Ramos (cell line): Measurements from ENCODE around the gene UCKL1.
"Not testable (repeated sequence)": the region's sequence is repeated elsewhere in the genome, so short reads cannot be mapped to it uniquely, and the experiment has no call there.

Experiments used
- in situ Hi-C: fragments of 300-500 bp; cut with MboI; formaldehyde crosslinking; loops from one replicate; pipeline ENCODE4 v1.14.3; 2022; ENCODE audit warnings: low sequenced_read_pairs; ENCODE audit not compliant: unreplicated experiment

Gene UCKL1

GRCh38 chr20:63973160-63973479, 16.9 kb upstream of the UCKL1 start:
- in situ Hi-C loops = no loop called here

- in situ Hi-C loops = no loop called here
Measured at GRCh38 chr20:63972312-63973159, 16.3 kb upstream of the UCKL1 start.

DNA sequence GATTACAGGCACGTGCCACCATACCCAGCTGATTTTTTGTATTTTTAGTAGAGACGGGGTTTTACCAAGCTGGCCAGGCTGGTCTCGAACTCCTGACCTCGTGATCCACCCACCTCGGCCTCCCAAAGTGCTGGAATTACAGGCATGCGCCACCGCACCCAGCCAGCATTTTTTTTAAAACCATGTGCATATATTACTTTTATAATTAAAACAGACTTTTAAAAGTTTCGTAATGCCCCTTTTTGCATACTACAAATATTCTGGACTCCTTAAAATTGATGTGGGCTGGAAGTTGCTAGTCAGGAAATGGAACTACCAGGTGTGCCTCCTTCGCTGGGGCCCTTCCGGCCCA, 15.7 kb upstream of the UCKL1 start:
- in situ Hi-C loops = not testable (repeated sequence)

DNA sequence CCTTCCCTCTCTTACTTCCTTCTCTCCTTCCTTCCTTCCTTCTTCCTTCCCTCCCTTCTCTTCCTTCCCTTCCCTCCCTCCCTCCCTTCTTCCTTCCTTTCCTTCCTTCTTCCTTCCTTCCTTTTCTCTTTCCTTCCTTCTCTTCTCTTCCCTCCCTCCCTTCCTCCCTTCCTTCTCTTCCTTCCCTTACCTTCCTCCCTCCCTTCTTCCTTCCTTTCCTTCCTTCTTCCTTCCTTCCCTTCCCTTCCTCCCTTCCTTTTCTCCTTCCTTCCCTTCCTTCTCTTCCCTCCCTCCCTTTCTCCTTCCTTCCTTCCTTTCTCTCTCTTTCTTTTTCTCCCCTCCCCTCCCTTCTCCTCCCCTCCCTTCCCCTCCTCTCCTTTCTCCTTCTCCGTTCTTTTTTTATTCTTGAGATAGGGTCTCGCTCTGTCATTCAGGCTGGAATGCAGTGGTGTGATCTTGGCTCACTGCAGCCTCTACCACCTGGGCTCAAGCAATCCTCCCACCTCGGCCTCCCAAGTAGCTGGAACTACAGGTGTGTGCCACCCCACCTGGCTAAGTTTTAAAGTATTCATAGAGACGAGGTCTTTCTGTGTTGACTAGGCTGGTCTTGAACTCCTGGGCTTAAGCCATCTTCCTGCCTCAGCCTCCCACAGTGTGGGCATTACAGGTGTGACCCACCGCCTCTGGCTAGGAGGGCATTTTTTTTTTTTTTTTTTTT, 14.7 kb upstream of the UCKL1 start:
- in situ Hi-C loops = no loop called here

GRCh38 chr20:63969838-63970713, 13.9 kb upstream of the UCKL1 start, which contains the start of gene ZNF512B:
ZNF512B (minus strand) TSS chr20:63969930; CDS start chr20:63967950, 1,980 bp downstream.
- in situ Hi-C loops = no loop called here

GRCh38 chr20:63968928-63969760, 12.9 kb upstream of the UCKL1 start:
- in situ Hi-C loops = no loop called here

- in situ Hi-C loops = no loop called here
Measured at GRCh38 chr20:63968136-63968927, 12.1 kb upstream of the UCKL1 start.

DNA sequence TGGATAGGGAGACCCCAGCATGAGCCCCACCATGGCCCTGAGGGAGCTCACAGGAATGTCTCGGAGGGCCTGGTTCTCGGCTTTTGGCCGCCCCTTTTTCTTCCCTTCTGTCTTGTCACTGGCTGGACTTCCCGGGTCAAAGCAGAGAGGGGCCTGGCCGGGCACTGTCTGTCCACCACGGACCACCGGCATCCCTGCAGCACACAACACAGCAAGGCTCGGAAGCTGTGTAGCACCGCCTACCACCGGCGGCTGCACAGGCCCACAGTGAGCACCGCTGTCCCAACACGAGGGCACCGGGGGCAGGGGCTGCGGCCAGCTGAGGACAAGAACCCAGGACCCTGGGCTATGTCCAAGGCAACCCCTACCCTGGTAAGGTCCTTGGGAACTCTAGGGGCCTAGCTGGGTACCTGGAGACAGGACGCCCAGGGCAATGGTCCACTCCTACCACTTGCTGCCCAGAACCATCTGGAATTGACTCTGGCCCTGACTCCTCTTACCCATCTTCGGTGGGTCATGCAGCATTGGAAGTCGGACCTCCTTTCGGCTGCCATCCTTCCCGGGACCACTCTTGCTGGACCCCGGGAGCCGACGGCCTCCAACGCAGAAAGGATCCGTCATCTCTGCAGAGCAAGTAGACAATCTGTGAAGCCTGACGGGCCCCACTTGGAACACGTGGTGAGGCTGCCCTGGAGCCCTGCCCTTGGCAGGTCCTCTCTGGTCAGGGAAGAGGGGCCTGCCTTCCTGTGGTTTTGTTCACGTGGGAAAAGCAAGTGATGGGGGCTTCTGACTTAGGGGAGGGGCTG, 11.3 kb upstream of the UCKL1 start:
- in situ Hi-C loops = no loop called here

- in situ Hi-C loops = no loop called here
Measured at GRCh38 chr20:63966944-63967322, 10.7 kb upstream of the UCKL1 start.

DNA sequence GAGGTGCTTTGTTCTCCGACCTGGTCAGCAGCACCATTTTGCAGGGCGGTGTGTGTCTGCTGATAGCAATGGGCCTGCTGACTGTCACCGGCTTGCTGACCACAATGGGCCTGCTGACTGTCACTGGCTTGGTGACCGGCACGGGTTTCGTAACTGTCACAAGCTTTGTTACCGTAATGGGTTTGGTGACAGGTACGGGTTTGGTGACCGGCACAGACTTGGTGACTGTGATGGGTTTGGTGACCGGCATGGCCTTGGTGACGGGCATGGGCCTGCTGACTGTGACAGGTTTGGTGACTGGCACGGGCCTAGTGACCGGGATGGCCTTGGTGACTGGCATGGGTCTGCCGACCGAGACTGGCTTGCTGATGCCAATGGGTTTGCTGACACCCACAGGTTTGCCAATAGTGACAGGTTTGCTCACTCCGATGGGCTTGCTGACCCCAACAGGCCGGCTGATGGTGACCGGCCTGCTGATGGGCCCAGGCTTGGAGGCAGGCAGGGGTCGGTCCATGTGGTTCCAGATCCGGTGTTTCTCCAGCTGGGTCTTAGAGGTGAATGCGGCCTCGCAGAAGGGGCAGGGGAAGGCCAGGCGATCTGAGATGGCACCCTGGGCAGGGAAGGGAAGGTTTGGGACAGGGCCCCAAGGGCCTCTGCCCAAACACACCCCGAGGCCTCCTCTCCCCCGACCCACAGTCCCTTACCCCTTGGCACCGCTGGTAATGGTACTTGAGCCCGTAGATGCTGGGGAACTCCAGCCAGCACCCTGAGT, 10.1 kb upstream of the UCKL1 start:
- in situ Hi-C loops = no loop called here

- in situ Hi-C loops = no loop called here
Measured at GRCh38 chr20:63964412-63964811, 8.2 kb upstream of the UCKL1 start.

DNA sequence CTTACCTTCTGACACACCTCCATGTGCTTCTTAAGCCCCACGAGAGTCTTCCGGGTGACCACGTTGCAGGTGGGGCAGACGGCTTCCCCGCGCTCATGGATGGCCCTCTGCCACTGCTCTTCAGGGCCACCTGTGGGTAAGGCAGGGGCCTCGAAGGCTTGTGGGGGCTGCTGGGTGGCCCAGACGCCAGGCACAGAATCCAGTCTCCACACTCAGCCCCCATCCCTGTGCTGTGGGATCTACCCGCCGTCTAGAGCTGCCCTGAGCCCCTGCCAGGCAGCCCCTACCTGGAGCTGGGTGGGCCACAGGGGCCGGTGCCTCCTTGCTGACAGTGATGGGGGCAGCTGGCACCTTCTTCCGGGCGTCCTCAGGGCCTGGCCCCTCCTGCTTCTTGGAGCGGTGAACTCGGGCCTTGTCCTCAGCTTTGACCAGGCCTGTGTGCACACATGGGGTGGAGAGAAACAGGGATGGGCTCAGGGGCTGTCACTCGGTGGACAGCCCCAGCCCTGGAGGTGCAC, 7.6 kb upstream of the UCKL1 start:
- in situ Hi-C loops = no loop called here

DNA sequence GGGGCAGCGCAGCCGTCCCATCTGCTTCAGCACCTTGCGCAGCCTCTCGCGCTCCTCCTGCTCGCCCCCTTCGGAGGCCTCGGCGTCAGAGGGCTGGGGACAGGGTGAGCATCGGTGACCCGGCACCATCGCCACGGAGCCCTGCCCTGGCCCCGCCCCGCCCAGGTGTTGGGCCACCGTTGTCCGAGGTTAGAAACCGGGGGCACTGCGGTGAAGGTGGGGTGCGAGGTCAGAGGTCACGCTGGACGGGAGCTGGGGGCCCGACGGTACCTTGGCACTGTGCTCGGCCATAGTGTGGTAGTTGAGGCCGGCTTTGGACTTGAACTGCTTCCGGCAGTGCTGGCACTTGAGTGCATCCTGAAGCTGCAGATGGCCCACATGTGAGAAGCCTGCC, 7.1 kb upstream of the UCKL1 start:
- in situ Hi-C loops = no loop called here

- in situ Hi-C loops = no loop called here
Measured at GRCh38 chr20:63962426-63963347, 6.5 kb upstream of the UCKL1 start.

DNA sequence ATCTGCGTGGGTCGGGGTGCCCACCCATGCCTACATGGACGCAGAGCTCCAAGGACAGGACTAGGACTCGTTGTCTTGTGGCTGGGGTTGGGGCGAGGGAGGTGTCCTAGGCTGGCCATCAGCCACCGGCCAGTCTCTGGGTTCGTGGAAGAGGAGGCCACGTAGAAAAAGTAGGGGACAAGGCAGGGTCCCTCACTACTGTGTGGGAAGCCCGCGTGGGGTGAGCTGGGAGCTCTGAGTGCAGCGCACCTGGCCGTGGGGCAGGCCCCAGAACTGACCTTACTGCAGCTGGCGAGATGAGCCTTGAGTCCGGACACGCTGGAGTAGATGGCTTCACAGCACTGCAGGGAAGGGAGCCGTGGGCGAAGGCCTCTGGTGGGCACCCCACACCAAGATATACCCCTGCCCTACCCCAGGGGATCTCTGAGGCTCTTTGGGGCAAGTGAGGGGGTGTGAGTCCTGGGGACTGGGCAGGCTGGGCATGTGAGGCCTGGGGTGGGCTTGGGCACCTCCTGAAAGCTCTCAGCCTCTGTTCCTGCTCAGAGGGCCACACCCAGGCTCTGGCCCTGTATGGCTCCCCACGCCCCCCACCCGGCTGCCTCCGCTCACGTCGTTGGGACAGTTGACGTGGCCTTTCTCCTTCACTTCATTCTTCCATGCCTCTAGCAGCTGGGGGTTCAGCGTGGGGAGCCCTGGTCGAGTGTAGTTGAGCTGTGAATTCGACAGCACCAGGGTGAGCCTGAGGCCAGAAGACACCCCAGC, 5.6 kb upstream of the UCKL1 start:
- in situ Hi-C loops = no loop called here
